ENCODE data around the gene PUM1. TPM values are rescaled to one million over a fixed set of nuclear protein-coding genes. Genes with fewer than 3 reads are reported as not detected.

Gene PUM1
- total and polyA plus RNA-seq, 2 of the 8 experiments (the other 6 are each of a cell fraction or from before 2014, with no cell fraction given), result 122 to 177 TPM

GRCh38 chr1:31006747-31007146 is 58.8 kb downstream of the PUM1 start (continued):
- TF ChIP-seq CHD7 (IDR thresholded peaks at IDR 0.05; ENCODE audit: insufficient replicate concordance, low read length), result no peak
- TF ChIP-seq CBX8 (IDR thresholded peaks at IDR 0.05; ENCODE audit: borderline replicate concordance, low read depth, low read length), result no peak
- TF ChIP-seq CEBPB (IDR thresholded peaks at IDR 0.05; ENCODE audit: low read depth, low read length), result no peak
- TF ChIP-seq CTCF (IDR thresholded peaks at IDR 0.05; ENCODE audit: control extremely low read depth in 1 of 3, insufficient read depth in 1 of 3, low read depth in 1 of 3, low read length in 3 of 3), result no peak
- no peak for TF ChIP-seq BACH1 (IDR thresholded peaks at IDR 0.05; ENCODE audit: low read length)
- TF ChIP-seq POLR2AphosphoS5 (IDR thresholded peaks at IDR 0.05; ENCODE audit: low read depth, low read length), result no peak
- TF ChIP-seq RAD21 (IDR thresholded peaks at IDR 0.05 in 1 of 2, conservative IDR thresholded peaks at IDR 0.05 in 1 of 2; ENCODE audit: low read depth in 2 of 2, low read length in 2 of 2), result no peak
- no peak for TF ChIP-seq SRF (IDR thresholded peaks at IDR 0.05; ENCODE audit: low read depth, low read length)
- no peak for TF ChIP-seq SIN3A (conservative IDR thresholded peaks at IDR 0.05 in 1 of 2, IDR thresholded peaks at IDR 0.05 in 1 of 2; ENCODE audit: low read depth in 1 of 2, low read length in 2 of 2)

All from H1 (cell line).